HTR-8/SVneo (cell line): ENCODE measurements around the gene SLC7A14.
"Not testable (repeated sequence)": the region's sequence is repeated elsewhere in the genome, so short reads cannot be mapped to it uniquely, and the experiment has no call there.

Source experiments
- DNase-seq: peaks from one replicate; pipeline ENCODE4 v3.0.0; 2011; ENCODE audit warnings: low spot score, mixed read lengths; ENCODE audit not compliant: insufficient read length
- FAIRE-seq: peaks from 2 replicates; lab custom pipeline; 2011; peaks lifted over from hg19 to GRCh38; lab: Jason Lieb, UNC

Gene SLC7A14

GRCh38 chr3:170598091-170598502, 12.2 kb upstream of the SLC7A14 start:
- DNase-seq (no peak), FAIRE-seq (no peak)

DNA sequence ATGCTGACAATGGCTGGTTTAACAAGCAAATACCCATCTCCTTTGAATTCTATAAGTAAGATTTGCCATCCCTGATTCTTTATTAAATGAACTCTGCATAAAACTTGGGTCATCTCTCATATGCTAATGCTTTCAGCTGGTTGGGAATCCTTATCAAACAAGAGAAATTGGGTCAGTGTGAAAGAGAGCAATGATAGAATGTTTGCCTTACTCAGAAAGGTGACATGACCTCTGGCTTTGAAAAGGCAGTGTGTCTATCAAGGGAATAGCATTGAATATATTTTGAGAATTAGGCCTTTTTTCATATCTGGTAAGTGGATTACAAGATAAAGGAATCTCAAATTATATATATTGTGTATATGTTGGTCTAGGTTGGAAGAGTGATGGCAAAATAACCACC, 8.7 kb upstream of the SLC7A14 start:
- DNase-seq (no peak), FAIRE-seq (no peak)

- DNase-seq, result no peak
- no peak for FAIRE-seq
Measured at GRCh38 chr3:170593634-170594033, 7.8 kb upstream of the SLC7A14 start.

GRCh38 chr3:170589113-170589512, 3.2 kb upstream of the SLC7A14 start:
- no peak for DNase-seq
- FAIRE-seq, result no peak

DNA sequence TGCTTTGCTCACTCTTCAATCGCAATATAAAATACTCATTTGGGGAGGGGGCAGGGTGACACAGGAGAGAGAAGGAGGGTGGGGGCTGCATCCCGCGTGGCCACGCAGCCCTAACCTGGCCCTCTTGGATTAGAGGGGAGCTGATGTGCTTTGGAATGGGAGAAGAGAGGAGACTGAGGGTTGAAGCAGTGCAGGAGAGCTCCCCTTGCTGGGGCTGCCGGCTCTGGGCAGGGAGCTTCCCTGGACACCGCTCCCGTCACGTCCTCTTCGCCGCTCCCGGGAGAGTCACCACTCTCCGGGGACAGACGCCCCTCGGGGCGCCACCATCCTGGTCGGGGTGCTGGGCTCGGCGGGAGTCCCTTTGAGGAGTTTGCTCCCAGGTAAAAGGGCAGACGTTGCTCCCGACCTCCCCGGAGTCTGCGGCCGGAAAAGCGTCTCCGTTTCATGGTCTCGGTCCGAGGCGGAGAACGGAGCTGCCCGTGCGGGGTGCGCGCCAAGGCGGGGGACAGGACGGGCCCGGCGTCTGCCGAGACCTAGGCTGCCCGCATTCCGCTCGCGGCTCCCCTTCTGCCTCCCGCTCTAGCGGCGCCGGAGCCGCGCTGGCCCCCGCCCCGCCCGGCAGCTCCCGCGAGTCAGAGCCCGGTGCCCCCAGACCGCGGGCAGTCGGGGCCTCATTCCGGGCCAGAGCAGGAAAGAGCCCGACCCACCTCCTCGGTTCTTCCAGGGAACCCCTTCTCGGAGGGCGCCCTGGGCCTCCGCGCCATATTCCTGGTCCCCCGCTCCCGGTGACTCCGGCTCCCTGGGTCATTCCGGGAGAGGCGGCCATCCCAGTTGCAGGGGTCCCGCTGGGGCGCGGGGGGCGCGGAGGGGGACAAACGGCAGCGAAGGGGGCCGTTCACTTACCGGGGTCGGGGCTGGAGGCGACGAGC, 603 bp downstream of the SLC7A14 start:
- DNase-seq, result peak; percentile 34
- no peak for FAIRE-seq

GRCh38 chr3:170584585-170585007, 1.3 kb downstream of the SLC7A14 start:
- DNase-seq (peak; percentile 76), FAIRE-seq (no peak)

DNA sequence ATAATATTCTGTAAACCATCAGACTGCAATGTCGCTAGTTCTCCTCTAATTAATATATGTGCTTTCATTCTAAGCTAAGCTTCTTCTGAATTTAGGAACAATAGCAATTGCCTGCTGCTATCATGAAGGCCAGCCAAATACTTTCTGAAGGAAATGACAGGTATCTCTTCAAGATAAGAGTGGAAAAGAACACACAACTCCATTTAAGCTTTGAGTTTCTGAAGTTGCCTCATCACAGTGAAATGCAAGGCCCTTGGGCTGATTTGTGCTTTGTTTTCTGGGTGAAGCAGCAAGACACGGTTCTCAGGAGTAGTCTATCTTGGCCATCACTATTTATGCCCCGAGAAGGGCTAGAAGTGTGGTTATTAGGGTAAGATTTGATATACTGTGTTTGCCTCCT, 6.2 kb downstream of the SLC7A14 start:
- no peak for DNase-seq
- FAIRE-seq, result no peak

DNA sequence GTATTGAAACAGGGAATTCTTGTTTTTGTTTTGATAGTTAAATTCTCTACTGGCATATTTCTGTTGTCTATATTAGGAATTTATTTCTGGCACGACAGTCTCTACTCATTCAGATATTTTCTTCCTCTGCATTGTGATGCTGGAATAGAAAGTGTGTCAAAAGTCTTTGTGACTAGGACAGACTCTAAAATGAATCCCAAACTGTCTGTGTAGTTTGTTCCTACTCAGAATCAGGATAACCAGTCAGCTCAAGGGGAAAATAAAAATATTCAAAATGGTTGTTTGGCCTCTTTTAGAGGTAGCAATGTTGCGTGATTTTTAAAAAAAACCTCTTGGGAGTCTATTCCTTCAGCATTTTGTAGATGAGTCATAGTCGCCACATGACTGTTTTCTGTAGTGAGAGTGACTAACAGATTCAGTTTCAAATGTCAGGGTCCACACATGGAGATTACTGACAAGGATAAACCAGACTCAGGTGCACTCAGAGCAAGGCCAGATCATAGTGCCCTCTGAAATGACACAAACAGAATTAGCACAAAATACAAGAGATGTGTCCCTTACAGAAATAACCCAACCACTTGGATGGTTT, 13.1 kb downstream of the SLC7A14 start:
- peak; percentile 40 for FAIRE-seq

GRCh38 chr3:170567598-170567997, 18.3 kb downstream of the SLC7A14 start:
- not testable (repeated sequence) for FAIRE-seq, DNase-seq

More for the DNA sequence above, 13.1 kb downstream of the SLC7A14 start:
- peak; percentile 51 for DNase-seq

DNA sequence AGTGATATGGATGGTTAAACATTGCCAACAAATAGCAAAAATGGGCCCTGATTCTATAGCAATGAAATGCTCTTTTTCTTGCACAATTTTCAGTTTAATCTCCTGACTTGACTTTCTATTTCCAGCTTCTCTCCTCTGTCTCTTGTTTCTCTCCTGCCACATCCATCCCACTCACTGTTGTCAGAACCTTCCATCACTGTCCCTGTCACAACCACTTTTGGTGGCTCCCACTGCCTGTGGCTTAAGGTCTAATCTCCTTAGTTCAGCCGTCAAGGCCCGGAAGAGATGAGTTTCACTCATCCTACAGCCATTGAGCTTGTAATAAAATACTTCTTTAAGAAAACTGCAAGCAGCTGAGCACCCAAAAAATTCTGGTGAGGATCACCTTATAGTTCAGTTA, 19.5 kb downstream of the SLC7A14 start:
- no peak for FAIRE-seq
- DNase-seq, result no peak

GRCh38 chr3:170565495-170565894, 20.4 kb downstream of the SLC7A14 start:
- DNase-seq (no peak), FAIRE-seq (no peak)

GRCh38 chr3:170564664-170565063, 21.2 kb downstream of the SLC7A14 start:
- no peak for FAIRE-seq

DNA sequence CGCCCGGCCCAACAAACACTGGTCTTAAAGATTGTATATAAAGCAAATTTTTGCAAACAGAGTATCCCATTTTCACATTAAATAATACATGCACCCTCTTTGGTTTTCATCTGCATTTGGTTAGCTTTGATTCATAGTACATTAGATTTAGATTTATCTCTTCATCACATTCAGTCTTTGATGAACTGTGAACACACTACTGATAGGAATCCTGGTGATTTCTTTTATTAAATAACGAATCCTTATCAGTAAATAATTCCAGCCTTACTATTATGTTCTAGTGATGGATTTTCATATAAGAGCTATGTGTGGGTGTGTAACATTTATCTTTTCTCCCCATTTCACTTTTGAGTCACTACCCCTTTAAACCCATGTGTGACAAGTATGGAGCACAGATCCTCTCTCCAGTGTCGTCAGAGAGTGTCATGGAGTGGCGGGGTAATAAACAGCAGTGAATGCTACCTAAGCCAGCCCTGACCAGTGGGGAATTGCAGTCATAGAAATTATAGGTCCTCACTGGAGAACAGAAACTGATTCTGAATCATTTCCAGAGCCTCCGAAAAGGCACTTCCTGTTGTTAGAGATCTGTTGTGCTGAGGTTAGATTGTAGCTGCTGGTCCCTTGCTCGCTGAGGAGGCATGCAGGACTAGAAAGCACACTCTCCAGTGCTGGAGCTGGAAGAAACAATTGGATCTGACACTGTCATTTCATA, 22.0 kb downstream of the SLC7A14 start:
- FAIRE-seq, result no peak

More at GRCh38 chr3:170564664-170565063, 21.2 kb downstream of the SLC7A14 start:
- DNase-seq, result no peak

GRCh38 chr3:170562080-170562479, 23.8 kb downstream of the SLC7A14 start:
- FAIRE-seq (no peak), DNase-seq (no peak)

More for the DNA sequence above, 22.0 kb downstream of the SLC7A14 start:
- peak; percentile 46 for DNase-seq

DNA sequence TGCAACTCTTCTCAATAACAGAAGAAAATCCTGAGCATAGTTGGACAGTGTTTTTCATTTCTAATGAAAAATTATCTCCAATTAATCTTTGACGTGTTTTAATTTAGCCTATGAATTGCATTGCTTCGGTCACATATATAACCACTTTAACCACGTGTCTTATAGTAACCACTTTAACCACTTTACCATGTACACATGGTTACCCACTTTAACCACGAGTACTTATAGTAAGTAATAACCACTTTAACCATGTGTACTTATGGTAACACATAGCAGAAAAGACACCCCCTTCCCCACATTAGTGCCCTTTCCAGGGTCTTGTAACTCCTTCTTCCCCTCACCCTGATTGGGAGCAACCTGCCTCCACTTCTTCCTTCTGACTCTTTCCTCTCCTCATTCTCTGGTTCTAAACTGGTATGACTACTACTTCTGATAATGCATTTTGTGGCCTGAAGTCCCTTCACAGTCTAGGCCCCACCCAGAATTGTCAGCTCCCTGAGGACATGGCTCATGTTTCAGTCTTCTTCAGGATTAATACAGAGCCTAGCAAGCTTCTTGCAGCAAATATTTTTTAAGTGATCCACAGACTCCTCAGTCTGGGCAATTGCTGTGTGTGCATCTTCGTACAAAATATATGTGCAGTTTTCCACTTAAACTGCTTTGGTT, 25.0 kb downstream of the SLC7A14 start:
- FAIRE-seq, result no peak
- DNase-seq, result no peak

- FAIRE-seq (no peak), DNase-seq (no peak)
Measured at GRCh38 chr3:170560296-170560695, 25.6 kb downstream of the SLC7A14 start.

DNA sequence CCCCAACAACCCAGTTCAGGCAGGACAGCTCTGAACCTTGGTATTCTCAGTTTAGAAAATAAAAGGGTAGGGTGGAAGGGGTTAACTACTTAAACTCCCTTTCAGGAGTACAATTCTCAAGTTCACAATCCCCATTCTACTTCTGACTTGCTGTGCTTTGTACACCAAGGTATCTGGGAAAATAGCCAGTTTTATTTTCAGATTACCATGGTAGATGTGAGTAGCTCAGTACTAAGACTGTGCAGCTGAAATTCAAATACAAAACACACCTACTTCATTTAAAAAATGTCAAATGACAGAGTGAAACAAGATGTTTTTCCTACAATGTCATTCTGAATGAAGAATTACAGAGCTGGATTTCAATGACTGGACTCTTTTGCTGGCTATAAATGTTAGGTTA, 27.4 kb downstream of the SLC7A14 start:
- FAIRE-seq, result no peak
- no peak for DNase-seq

DNA sequence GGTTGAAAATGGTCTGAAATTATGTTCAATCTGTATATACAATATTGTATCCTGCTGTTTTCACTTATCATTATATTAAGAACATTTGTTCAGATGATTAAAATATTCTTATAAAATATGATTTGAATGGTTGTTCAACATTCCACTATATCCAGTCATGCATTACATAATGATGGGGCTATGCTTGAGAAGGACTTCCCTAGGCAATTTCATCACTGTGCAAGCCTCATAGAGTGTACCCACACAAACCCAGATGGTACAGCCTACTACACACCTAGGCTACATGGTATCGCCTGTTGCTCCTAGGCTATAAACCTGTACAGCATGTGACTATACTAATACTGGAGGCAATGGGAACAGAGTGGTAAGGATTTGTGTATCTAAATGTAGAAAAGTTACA, 30.5 kb downstream of the SLC7A14 start:
- peak; percentile 38 for FAIRE-seq

GRCh38 chr3:170553788-170554757, 31.8 kb downstream of the SLC7A14 start:
- FAIRE-seq, result no peak
- no peak for DNase-seq

More for the DNA sequence above, 30.5 kb downstream of the SLC7A14 start:
- no peak for DNase-seq
